AG08395 (cell line): ENCODE data around the gene BABAM2.
A peak's percentile ranks its signal among the peaks of the same experiment; 100 is the strongest.
"Not testable (repeated sequence)": the region's sequence is repeated elsewhere in the genome, so short reads cannot be mapped to it uniquely, and the experiment has no call there.

Experiments used
- DNase-seq: peaks from one replicate; pipeline ENCODE4 v3.0.0; 2012; ENCODE audit warnings: mixed read lengths, low spot score

The BABAM2 gene

DNA sequence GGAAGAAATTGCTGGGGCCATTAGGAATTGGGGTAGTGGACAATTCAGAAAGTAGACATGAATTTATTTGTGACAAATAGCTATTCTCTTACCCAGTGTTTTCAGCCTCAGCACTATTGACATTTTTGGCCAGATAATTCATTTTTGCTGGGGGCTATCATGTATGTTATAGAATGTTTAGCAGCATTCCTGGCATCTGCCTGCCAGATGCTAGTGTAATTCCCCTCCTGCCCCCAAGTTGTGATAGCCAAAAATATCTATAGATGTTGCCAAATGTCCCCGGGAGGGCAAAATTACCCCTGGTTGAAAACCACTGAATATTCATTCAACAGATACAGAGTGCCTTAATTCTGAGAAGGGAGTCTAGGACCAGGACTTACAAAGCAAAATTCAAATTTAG, 183.6 kb downstream of the BABAM2 start:
- no peak for DNase-seq

DNA sequence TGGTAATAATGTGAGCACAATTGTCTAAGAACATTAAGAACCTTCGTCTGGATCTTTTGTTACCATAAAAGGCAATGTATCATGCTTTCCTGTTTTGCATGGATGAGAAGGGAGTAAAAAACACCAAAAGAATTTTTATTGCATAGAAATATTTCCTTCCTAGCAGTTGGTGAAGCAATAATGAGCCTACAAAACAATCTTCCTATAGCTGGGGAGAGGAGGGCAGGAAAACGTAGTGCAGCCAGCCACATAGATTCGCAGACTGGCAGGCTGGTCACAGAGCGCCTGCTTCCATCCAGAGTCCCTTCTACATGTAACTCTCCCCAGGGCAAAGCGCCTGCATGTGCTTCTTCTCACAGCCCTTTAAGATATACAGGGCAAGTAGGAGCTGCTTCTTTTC, 190.4 kb downstream of the BABAM2 start:
- peak; percentile 46 for DNase-seq

DNA sequence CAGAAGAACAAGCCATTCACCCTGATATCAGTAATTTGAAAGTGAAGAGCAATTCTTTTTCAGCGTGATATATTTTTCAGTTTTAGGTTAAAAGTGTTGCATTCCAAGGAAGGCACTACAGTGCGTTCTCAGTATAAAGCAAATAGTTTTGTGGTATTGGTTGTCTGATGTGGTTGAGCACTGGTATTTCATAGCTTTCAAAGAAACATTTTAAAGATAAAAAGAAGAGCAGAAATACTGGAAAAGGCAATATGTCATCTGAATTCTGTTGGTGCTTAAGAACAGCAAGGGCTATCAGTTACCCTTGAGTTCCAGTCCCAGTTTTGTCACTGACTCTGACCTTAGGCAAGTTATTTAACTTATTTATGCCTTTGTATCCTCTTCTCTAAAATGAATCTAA, 191.6 kb downstream of the BABAM2 start:
- no peak for DNase-seq

DNA sequence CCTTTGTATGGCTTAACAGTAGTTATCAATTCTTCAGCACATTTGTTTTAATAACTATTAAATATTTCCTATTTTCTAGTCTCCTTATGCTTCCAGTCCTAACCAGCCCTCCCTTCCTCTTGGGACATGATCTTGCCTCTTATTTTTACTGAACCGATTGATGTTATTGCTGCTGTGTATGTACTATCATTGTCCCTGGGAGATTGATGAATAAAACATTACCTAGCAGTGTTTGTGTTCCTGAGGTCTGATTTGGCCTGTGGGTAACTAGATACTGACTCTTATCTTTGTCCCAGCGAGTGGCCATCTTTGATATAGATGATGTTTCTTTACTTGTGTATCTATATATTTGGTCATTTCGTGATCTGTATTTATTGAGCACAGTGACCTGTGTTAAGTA, 192.9 kb downstream of the BABAM2 start:
- DNase-seq: no peak

DNA sequence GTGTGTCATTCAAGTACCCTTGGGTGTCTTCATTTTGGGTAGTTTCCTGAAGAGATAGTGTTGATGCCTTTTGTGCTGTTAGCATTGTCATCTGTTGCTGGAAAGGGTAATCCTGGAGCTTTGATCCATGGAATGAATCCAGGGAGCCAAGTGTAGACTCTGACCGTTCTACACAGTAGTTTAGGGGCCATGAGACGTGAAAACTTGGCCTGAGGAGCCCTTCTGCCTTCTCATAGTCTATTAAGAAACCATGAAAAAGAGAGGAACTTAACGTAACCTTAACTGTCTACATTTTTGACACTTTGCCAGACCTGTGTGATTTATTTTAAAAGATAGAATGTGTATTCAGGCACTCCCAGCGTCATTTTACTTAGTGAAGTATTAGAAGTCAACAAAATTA, 194.0 kb downstream of the BABAM2 start:
- no peak for DNase-seq

DNA sequence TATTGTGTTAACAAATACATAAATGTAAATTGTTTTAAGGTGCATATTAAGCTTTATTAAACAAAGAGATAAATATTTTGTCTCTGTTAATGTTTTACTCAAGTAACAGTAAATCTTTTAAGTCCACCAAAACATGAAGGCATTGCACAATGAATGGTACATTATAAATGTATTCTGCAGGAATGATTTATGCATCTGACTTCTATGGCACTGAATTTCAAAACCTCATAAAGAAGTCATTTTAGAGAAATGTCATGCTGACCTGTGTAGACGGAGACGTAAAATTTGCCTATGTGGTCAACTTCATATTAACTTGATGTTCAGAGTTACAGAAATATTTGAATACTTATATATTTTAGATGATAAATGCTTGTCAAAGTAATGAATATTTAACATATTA, 194.7 kb downstream of the BABAM2 start:
- no peak for DNase-seq

DNA sequence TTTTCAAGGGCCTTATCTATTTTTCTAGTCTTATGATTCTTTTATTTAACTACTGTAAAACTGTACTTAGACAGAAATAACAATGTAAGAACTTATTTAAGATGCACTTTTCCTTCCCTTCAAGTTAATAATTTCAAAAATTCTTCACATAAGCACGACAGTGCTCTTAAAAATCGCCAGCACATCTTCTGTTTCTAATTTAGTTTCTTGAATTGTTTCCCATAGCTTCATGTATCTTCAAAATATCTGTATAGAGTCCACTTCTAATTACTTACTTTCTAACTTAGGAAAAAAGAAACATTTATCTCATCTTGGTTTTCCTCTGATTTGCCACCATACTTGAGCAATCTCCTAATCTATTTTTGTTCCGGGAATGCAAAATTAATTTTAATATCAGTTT, 196.1 kb downstream of the BABAM2 start:
- no peak for DNase-seq

DNA sequence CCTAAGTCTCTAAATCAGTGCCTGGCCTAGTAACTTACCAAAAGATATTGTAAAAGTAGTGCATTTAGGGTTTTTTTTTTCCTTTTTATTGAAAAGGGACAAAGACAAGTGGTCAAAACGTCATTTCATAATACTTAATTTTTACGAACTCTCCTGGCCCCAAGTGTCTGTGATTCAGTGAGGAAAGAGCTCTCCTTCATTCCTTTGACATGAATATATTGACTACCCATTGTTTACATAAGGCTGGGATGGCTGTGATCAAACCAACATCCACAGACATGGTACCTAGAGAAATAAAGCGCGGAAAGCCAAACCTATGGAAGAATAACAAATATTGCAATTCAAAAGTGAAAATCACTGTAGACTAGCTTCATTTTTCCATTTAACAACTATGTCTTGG, 198.4 kb downstream of the BABAM2 start:
- DNase-seq: peak; percentile 26

DNA sequence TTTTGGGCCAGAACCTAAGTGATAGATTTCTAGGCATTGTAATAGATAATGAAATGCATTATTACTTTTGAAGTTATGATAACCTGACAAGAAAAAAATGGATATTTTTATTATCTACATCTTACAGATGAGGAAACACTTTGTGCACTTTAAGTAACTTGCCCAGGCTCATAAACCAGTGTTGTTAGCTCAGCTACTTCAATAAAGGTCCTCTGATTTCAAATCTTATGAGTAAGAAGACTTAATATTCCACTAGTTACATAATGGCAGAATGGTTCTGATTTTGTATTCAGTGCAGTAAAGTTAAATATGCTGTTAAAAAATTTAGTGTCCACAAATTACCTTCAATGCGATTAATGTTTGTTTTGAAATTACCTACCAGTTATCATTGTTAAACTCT, 199.0 kb downstream of the BABAM2 start:
- DNase-seq: no peak

DNA sequence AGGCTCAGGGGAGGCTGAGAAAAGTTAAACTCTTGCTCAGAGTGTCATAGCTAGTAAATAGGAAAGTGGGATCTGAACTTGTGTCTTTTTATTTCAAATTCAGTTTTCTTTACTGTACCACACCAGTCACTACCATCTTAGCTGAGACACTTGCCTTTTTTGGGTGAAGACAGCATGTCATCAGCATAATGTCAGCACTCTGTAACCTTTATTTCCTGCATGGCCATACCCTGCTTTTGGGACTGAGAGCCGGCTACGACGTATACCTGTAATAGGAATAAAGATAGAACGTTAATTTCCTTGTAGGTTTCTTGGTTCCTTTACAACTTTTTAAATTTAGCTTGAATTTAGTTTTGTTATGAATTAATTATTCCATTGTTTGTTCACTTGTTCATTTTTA, 202.8 kb downstream of the BABAM2 start:
- DNase-seq: no peak

DNA sequence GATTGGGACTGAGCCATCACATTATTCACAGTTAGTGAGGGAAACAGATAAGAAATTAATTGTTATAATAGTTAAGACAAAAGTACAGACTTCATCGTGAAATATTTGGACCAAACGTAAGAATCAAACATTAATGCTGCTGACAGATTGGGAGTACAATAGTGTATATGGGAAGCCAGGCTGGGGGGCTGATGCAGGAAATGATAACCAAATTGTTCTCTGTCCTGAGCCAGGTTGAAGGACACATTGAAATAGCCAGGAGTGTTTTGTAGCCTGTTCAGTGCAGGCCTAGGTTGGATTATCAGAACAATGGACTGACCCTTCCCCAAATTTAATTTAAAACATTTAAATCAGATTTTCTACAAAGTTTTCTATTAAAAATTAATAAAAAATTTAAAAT, 203.2 kb downstream of the BABAM2 start:
- no peak for DNase-seq

DNA sequence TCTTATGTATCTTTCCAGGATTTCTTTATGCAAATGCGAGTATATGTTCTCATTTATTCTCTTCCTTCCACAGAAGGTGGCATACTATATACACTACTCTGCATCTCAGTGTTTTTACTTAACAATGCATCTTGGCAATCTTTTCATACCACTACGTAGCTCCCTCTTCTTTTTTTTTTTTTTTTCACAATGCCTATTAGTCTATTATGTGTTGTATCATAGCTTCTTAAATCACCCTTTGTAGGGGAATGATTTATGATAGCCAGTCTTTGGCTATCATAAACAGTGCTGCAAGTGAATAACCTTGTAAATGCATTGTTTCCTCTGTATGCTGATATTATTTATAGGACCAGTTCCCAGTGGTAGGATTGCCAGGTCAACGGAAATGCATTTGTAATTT, 204.2 kb downstream of the BABAM2 start:
- DNase-seq: no peak

DNA sequence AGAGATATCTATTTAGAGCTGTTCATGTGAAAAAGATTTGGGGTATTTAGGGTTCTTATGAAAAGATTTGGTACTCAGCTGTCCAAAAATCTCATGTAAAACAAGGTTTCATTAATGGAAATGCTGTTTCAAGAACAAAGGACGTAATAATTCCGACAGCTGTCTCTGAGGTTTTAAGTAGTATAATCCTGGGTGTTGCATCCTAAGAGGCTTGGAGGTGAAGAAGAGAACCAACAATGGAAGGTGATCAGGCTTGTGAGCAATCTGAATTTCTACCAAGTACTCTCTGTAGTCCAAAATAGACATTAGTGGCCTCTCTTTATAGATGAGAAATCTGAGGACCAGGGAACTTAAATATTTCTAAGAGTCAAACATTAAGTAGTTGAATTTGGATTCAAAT, 205.1 kb downstream of the BABAM2 start:
- no peak for DNase-seq

DNA sequence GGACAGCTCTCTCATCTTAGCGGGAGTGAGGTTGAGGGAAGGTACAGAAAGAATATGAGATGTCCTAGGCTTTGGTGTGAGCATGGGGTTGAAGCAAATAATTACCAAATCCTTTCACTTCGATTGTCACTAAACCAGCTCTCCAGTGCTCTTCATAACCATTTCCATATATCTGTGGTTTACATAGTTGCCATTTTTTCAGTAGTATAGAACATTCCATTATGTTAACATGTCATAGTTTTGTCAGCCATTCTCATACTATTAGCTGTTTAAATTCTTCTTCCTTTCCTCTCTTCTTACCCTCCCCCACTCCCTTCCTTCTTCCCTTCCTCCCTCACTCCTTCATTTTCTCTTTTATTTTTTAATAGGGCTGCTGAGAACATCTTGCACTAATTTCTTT, 205.9 kb downstream of the BABAM2 start:
- DNase-seq: no peak

DNA sequence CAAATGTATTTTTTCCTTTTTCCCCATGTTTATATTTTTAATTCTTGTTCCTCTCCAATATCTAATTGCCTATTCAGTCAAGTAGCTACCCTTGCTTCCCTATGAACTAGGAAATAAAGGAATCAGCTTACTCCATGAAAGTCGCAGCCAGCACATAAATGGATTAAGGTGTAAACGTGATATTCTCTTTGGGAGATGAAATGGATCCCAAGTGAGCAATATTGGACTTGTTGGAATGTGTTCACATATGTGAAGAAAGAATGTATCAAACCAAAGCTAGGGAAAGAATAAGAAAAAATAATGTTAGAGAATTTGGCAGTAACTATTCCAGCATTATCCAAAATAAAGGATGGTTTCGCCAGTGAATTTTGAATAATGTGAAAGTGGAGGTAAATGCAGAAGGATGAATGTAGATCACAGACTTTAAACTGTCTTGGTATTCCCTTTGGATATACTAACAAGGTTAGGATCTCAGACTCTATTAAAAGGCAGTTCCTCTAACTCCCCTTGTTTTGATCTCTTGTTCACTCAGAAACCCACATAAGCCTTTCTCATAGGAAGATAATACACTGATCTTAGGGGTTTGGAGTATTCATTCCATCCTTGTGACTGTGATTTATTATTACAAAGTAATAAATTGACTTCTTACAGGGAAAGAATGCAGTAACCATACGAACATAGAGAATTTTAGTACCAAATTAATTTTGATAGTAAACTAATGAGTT, 208.1 kb downstream of the BABAM2 start:
- DNase-seq: no peak

DNA sequence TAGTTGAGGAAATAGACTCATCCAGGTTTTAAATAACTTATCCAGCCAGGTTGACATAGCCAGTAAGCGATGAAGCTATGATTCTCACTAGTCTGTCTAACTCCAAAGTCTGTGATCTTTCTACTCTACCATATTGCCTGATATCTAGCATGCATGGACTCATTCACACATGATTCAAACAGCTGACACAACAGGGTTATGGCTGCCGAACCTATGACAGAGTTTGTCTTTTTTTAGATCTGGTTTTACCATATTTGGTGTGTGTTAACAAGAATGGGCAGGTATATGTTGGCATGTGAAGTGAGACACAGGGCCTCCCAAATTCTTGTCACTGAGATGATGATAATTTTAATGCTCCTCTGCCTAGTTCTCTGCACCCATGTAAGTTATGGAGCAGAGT, 210.6 kb downstream of the BABAM2 start:
- no peak for DNase-seq

DNA sequence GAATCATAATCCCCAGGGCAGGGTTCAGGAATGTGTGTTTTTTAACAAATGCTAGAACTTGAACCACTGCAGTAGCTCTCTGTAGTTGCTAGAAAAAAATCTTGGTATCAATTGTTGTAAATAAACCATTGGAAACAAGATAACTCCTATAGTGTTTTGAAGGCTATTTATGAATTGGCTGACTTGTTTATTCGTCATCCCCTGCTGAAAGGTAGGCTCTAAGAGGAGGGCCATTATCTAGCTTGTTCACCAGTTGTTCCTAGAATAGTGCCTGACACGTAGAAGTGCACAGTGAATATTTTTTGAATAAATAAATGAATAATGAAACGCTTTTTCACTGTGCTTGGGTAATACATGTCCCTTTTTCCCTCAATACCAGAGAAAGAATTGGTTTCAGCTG, 211.4 kb downstream of the BABAM2 start:
- DNase-seq: no peak

DNA sequence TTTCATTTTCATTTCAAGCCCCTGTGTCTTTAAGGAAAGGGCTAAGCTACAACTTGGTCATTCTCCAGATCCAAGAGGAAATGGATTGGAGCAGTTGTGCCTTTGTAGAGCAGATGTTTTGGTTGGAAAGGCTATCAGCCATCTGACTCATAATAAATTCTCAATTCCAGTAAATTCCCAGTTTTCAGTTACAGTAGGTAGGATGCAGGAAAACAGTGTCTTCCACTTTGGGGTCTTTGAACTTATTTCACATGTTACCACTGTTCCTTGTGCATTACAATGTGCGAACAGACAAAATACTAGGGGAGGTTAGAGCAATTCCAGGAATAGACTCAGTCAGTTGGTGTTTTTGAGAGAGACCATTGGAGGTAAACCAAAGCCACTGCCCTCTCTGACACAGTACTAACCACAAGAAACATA, 211.9 kb downstream of the BABAM2 start:
- DNase-seq: peak; percentile 79

DNA sequence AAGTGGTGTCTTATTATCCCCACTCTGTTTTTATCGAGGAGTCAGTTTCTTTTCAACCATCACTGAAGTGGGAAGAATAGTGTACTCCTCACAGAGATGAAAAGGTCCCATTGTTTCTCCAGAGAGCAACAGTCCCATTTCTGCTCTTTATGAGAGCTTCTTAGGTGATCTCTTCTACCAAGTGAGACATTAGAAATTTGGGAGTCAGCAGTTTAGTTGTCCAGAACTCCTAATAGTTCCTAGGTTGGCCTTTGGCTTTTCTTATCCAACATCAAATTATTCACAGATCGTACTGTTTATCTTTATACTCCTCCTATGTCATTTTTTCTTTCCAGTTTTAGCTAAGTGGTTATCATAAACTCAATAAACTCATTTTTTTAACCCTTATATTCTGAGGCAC, 213.1 kb downstream of the BABAM2 start:
- DNase-seq: no peak

DNA sequence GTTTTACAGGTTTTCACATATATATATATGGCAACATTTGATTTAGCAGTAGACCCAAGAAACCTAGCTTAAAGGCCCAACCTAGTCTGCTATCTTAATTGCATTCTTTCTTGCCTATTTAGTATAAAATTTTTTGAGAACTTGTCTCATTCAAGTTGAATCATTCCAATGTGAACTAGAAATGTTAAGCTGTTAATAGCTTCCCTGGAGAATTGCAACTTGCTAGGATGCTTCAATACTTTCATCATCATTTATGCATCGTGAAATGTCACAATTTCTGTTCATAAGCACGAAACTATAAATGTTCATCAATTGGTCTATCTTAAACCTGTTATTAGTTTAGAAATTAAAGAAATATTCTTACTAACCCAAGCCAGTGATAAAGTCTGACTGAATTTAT, 217.6 kb downstream of the BABAM2 start:
- peak; percentile 48 for DNase-seq

DNA sequence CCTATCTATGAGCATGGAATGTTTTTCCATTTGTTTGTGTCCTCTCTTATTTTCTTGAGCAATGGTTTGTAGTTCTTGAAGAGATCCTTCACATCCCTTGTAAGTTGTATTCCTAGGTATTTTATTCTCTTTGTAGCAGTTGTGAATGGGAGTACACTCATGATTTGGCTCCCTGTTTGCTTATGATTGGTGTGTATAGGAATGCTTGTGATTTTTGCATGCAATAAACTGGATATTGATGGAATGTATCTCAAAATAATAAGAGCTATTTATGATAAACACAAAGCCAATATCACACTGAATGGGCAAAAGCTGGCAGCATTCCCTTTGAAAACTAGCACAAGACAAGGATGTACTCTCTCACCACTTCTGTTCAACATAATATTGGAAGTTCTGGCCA, 223.2 kb downstream of the BABAM2 start:
- DNase-seq: not testable (repeated sequence)

DNA sequence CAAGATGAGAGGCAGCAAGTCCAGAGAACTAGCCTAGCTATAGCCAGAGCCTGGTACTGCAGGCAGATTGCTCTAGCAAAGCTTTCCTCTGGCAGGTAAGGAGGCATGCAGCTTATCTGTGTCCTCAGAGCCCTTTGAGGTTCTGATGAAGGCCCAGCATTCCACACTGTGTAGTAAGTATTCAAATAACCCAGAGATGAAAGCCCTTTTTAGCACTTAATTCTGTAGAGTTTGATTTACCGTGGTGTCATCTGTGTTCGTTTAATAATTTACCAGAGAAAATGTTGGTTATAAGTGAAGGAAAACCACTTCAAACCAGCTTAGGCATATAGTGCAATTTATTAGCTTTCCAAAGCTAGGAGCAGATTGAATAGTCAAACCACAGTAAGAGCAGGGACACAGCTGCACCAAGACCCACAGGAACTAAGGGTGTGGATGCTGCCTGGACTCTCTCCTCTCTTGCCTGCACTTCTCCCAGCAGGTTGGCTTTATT, 226.6 kb downstream of the BABAM2 start:
- no peak for DNase-seq

DNA sequence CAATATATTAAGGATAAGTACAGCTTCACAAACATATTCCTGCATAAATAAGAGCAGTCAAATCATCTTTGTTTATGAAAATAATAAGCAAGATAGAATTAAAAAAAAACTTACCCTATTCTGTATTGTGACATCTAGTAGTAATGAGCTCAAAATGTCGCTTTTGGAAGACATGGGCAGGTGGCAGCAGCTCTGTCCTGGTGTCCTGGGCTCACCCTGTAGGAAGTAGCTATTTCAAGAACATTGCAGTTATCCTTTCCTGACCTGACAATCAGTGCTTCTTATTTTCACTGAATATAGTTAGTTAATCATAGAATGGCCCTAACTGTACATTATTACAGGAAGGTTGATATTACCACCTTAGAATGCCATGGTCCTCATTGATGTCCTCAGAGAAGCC, 229.1 kb downstream of the BABAM2 start:
- DNase-seq: no peak

DNA sequence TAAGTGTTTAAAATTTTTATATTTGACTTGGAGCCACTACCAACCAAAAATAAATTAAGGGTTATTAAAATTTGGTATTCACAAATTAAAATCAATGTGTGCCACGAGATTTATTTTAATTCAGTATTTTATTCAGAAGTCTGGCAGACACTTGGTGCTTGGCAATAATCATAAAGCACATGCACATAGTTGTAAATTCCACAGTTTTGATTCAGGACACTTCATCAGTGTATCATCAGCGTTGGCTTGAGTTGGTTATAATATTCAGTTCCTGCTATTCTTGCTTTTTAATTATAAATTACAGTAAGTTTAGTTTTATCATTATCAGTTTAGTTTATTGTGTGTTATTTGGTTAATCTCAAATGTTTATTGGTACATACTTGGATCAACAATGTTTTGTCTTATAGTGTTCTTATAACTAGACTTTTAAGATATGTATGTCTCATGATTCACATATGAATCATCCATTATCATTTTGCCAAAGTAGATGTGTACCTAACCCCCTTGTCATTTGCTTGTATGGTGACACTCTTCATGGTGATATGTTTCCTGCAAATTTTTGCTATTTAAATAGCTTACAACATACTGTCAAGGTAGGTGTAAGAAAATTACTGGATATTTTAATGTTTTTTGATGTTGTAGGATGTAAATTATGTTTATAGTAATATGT, 237.9 kb downstream of the BABAM2 start:
- no peak for DNase-seq
